ENCODE results near the gene RANBP3.

DNA sequence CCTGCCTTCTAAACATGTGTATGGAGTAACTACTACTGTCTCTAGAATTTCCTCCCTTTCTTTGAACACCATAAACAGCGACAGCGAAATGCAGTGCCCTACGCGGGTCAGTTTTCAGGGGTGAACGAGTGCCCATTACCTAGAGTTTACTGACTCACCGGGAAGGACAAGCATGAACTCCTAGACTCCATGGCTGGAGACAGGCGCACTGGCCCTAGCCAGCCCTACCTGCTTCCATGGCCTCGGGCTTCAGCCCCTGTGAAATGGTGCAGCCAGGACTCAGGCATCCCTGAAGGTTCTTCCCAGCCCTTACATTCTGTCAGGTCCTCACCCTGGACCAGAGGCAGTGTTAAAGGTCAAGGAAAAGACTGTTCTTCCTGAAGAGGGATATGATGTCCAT, 8.5 kb downstream of the RANBP3 start:
- TF ChIP-seq CTCF (IDR thresholded peaks at IDR 0.05; ENCODE audit: low read length), result no peak
- TF ChIP-seq EZH2 (optimal IDR thresholded peaks at IDR 0.05; ENCODE audit: low read depth, low read length), result no peak
- TF ChIP-seq EZH2phosphoT487 (IDR thresholded peaks at IDR 0.05; ENCODE audit: low read length), result no peak

All from MM.1S (cell line).